Subcutaneous abdominal adipose tissue (tissue), 5 donors: ENCODE results near the gene UGCG.

Experiments used
- H3K27ac ChIP-seq: one replicate; pipeline ENCODE4 v1.7.0; 2013; ENCODE audit warnings: low read depth, mild to moderate bottlenecking, inconsistent platforms, low read length, moderate library complexity
- H3K27me3 ChIP-seq, 5 donors: one replicate each; pipeline ENCODE4 v1.7.0; 2013; ENCODE audit warnings: low read length in 5 of 5, inconsistent platforms in 1 of 5; ENCODE audit not compliant: control insufficient read depth in 5 of 5, insufficient read depth in 4 of 5
- H3K36me3 ChIP-seq, 5 donors: one replicate each; pipeline ENCODE4 v1.7.0; 2013; ENCODE audit warnings: low read length in 5 of 5; ENCODE audit not compliant: control insufficient read depth in 5 of 5, insufficient read depth in 5 of 5
- H3K4me1 ChIP-seq, 5 donors: one replicate each; pipeline ENCODE4 v1.7.0; 2013; ENCODE audit warnings: low read length in 5 of 5, mild to moderate bottlenecking in 3 of 5, moderate library complexity in 1 of 5; ENCODE audit not compliant: control insufficient read depth in 5 of 5, insufficient read depth in 5 of 5
- H3K4me3 ChIP-seq, 5 donors: one replicate each; pipeline ENCODE4 v1.7.0; 2013; ENCODE audit warnings: low read length in 5 of 5, low read depth in 1 of 5
- H3K9ac ChIP-seq, 5 donors: one replicate each; pipeline ENCODE4 v1.7.0; 2013; ENCODE audit warnings: low read length in 5 of 5, mild to moderate bottlenecking in 4 of 5, moderate library complexity in 3 of 5
- H3K9me3 ChIP-seq, 5 donors: one replicate each; pipeline ENCODE4 v1.7.0; 2013; ENCODE audit warnings: low read length in 5 of 5; ENCODE audit not compliant: control insufficient read depth in 5 of 5
- donor health status: healthy.
- donor health status: healthy.
- donor health status: healthy.
- donor health status: healthy.
- donor health status: healthy.

UGCG gene

GRCh38 chr9:111928359-111928720, 31.7 kb downstream of the UGCG start:
- H3K4me1 ChIP-seq, result peaks cover 0 to 14% (median 4%) of the 10 kb centered on the region in 5 donors
- no peak overlapping the region for H3K9ac ChIP-seq
- H3K27me3 ChIP-seq, result no peaks in the 10 kb centered on the region
- H3K4me3 ChIP-seq, result no peak overlapping the region
- H3K27ac ChIP-seq, result no peak overlapping the region
- peaks cover 7 to 40% (median 27%) of the 10 kb centered on the region in 5 donors for H3K36me3 ChIP-seq
- no peaks in the 10 kb centered on the region for H3K9me3 ChIP-seq

DNA sequence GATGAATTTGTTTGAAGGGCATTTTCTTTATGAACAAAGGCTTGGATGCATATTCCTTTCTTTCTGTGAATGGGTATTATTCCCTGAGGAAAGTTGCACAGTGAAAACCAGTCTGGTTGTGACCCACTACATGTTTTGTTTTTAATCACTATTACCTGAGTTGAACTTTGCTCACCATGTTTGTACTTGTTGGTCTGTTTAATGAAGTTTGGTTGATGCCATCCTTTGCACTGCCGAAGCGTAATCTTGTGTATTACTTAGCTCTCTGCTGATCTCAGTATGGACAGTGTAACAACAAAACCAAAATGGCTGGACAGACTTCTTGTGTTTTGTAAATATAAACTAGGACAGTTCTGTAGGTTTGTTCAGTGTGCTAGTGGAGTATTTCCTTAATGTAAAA, 38.1 kb downstream of the UGCG start:
- Histone ChIP-seq H3K4me3 (no peak overlapping the region), H3K36me3 (peaks cover 24 to 51% (median 34%) of the 10 kb centered on the region in 5 donors), H3K27me3 (no peaks in the 10 kb centered on the region), H3K9me3 (no peaks in the 10 kb centered on the region), H3K4me1 (peaks cover 2 to 18% (median 9%) of the 10 kb centered on the region in 5 donors), H3K9ac (no peak overlapping the region), H3K27ac (no peak overlapping the region)

GRCh38 chr9:111936391-111936790, 39.8 kb downstream of the UGCG start:
- peaks cover 24 to 42% (median 28%) of the 10 kb centered on the region in 5 donors for H3K36me3 ChIP-seq
- peaks cover 2 to 18% (median 9%) of the 10 kb centered on the region in 5 donors for H3K4me1 ChIP-seq
- H3K9ac ChIP-seq, result no peak overlapping the region
- no peaks in the 10 kb centered on the region for H3K27me3 ChIP-seq
- H3K4me3 ChIP-seq, result no peak overlapping the region
- H3K27ac ChIP-seq, result no peak overlapping the region
- H3K9me3 ChIP-seq, result no peaks in the 10 kb centered on the region

- H3K27me3 ChIP-seq, result no peaks in the 10 kb centered on the region
- H3K27ac ChIP-seq, result no peak overlapping the region
- peaks cover 2 to 18% (median 9%) of the 10 kb centered on the region in 5 donors for H3K4me1 ChIP-seq
- no peaks in the 10 kb centered on the region for H3K9me3 ChIP-seq
- H3K9ac ChIP-seq, result no peak overlapping the region
- H3K36me3 ChIP-seq, result peaks cover 21 to 33% (median 24%) of the 10 kb centered on the region in 5 donors
- no peak overlapping the region for H3K4me3 ChIP-seq
Measured at GRCh38 chr9:111937301-111937700, 40.7 kb downstream of the UGCG start.

DNA sequence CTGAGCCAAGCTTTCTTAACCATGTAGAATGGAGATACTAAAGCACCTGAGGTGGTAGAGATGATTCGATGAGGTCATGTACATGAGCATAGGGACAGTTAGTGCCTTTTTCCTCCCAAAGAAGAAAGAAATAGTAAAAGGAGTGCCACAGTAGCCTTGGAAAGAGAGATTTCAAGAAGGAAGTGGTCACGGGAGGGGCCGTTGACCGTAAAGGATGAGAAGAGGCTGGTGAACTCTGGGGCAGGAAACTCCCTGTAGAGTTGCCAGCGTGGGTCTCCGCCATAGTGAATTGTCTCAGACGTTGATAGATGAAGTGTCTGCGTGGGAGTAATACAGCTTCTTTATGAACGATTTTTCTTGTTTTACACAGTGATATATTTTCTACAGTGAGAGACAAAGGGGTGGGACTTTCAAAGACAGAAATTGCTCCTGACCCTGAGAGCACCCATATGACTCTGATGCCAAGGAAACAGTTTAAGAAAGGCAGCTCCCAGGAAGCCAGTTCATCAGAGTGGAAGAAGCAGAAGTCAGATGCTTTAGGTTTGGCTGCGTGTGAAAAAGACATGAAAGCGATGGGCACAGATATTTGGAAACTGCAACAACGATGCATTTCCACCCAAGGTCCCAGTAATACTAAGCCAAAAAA, 41.3 kb downstream of the UGCG start:
- H3K4me1 ChIP-seq, result peaks cover 2 to 18% (median 9%) of the 10 kb centered on the region in 5 donors
- no peaks in the 10 kb centered on the region for H3K27me3 ChIP-seq
- no peak overlapping the region for H3K27ac ChIP-seq
- no peak overlapping the region for H3K9ac ChIP-seq
- peaks cover 15 to 27% (median 19%) of the 10 kb centered on the region in 5 donors for H3K36me3 ChIP-seq
- H3K4me3 ChIP-seq, result no peak overlapping the region
- H3K9me3 ChIP-seq, result no peaks in the 10 kb centered on the region

GRCh38 chr9:111938427-111938800, 41.8 kb downstream of the UGCG start:
- H3K36me3 ChIP-seq, result peaks cover 12 to 24% (median 16%) of the 10 kb centered on the region in 5 donors
- H3K4me3 ChIP-seq, result no peak overlapping the region
- H3K4me1 ChIP-seq, result peaks cover 2 to 18% (median 9%) of the 10 kb centered on the region in 5 donors
- no peak overlapping the region for H3K9ac ChIP-seq
- no peaks in the 10 kb centered on the region for H3K27me3 ChIP-seq
- H3K9me3 ChIP-seq, result no peaks in the 10 kb centered on the region
- H3K27ac ChIP-seq, result no peak overlapping the region

DNA sequence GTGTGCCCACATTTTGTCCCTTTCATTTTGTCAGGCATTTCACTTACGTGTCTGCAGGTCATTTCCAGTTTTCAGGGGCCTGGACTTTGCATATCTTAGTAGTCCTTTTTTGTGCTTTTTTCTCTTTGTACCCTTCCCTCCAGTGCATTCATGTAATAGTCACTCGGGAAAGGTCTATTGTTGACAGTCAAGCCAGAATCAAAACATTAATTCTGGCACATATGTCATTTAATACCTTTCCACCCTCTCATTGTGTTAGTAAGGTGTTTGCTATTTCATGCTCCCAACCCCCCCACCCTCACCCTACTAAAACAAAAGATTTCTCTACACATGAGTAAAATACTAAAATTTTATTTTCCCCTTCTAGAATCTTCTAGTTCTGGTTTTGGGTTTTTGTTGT, 42.7 kb downstream of the UGCG start:
- no peaks in the 10 kb centered on the region for H3K27me3 ChIP-seq
- peaks cover 5 to 16% (median 11%) of the 10 kb centered on the region in 5 donors for H3K36me3 ChIP-seq
- no peaks in the 10 kb centered on the region for H3K9me3 ChIP-seq
- no peak overlapping the region for H3K4me3 ChIP-seq
- H3K27ac ChIP-seq, result no peak overlapping the region
- H3K4me1 ChIP-seq, result peaks cover 2 to 18% (median 9%) of the 10 kb centered on the region in 5 donors
- no peak overlapping the region for H3K9ac ChIP-seq

GRCh38 chr9:111940697-111941096, 44.1 kb downstream of the UGCG start:
- Histone ChIP-seq H3K4me3 (no peak overlapping the region), H3K27me3 (no peaks in the 10 kb centered on the region), H3K4me1 (peaks cover 2 to 23% (median 9%) of the 10 kb centered on the region in 5 donors), H3K27ac (no peak overlapping the region), H3K9me3 (no peaks in the 10 kb centered on the region), H3K36me3 (peaks cover 0 to 3% (median under 1%) of the 10 kb centered on the region in 5 donors), H3K9ac (no peak overlapping the region)

GRCh38 chr9:111943200-111943599, 46.6 kb downstream of the UGCG start:
- peaks cover 0 to 14% (median 2%) of the 10 kb centered on the region in 5 donors for H3K4me1 ChIP-seq
- H3K27ac ChIP-seq, result no peak overlapping the region
- H3K4me3 ChIP-seq, result no peak overlapping the region
- no peak overlapping the region for H3K9ac ChIP-seq
- no peaks in the 10 kb centered on the region for H3K9me3 ChIP-seq
- no peaks in the 10 kb centered on the region for H3K27me3 ChIP-seq
- no peaks in the 10 kb centered on the region for H3K36me3 ChIP-seq

- H3K9ac ChIP-seq, result no peak overlapping the region
- H3K4me3 ChIP-seq, result no peak overlapping the region
Measured at GRCh38 chr9:111943746-111944145, 47.1 kb downstream of the UGCG start.

More at GRCh38 chr9:111943746-111944145, 47.1 kb downstream of the UGCG start:
- Histone ChIP-seq H3K27me3 (no peaks in the 10 kb centered on the region), H3K36me3 (no peaks in the 10 kb centered on the region), H3K9me3 (no peaks in the 10 kb centered on the region), H3K27ac (no peak overlapping the region), H3K4me1 (peaks cover 0 to 8% (median 0%) of the 10 kb centered on the region in 5 donors)
